Psoas muscle (tissue), 8 donors: Measurements from ENCODE around the gene PHF2. TPM values are rescaled to one million over a fixed set of nuclear protein-coding genes. Genes with fewer than 3 reads are reported as not detected.

Experiments used
- ATAC-seq, 4 donors: fragments of 200-7000 bp; cut with Tn5 transposase; one replicate each; pipeline ENCODE4 v1.9.1; 2020; ENCODE audit warnings: moderate library complexity in 3 of 4, mild to moderate bottlenecking in 2 of 4
- DNase-seq, 2 donors: peaks; one replicate each; pipeline ENCODE4 v3.0.0-alpha.2; 2020
- H3K27ac ChIP-seq: fragments of 200-600 bp; one replicate; pipeline ENCODE4 v1.8.0; 2022
- H3K27me3 ChIP-seq, 3 donors: fragments of 200-600 bp in 1 of 3; one replicate each; pipeline versions ENCODE4 v1.6.1 to v1.8.0; 2013 to 2022; ENCODE audit warnings: low read length in 2 of 3, mild to moderate bottlenecking in 2 of 3, moderate library complexity in 1 of 3; ENCODE audit not compliant: insufficient read depth in 3 of 3
- H3K36me3 ChIP-seq, 2 donors: fragments of 200-600 bp in 1 of 2; one replicate each; pipeline versions ENCODE4 v1.6.1 to v1.8.0; 2013 to 2022; ENCODE audit warnings: low read depth in 1 of 2, mild to moderate bottlenecking in 1 of 2, moderate library complexity in 1 of 2; ENCODE audit not compliant: insufficient read depth in 1 of 2
- H3K4me1 ChIP-seq: fragments of 200-600 bp; one replicate; pipeline ENCODE4 v1.8.0; 2022
- H3K4me3 ChIP-seq: fragments of 200-600 bp; one replicate; pipeline ENCODE4 v1.8.0; 2022; ENCODE audit warnings: mild to moderate bottlenecking
- H3K9me3 ChIP-seq: fragments of 200-600 bp; one replicate; pipeline ENCODE4 v1.8.0; 2022
- CTCF ChIP-seq: fragments of 200-600 bp; IDR thresholded peaks from one replicate; pipeline ENCODE4 v1.8.0; 2022; ENCODE audit warnings: antibody characterized with exemption
- WGBS, 3 donors: extraction: QIAGEN DNeasy Blood & Tissue Kit; methylation state at CpG; one replicate each; pipeline versions ENCODE4 v1.1.6 to v1.1.7; 2013; 5-methylcytosine and 5-hydroxymethylcytosine counted together
- intact Hi-C, 2 donors: fragments of 100-400 bp; cut with DNase I; formaldehyde crosslinking; loops; one replicate each; pipeline versions ENCODE4 v1.11.0 to v1.14.2; 2022
- polyA plus RNA-seq, 3 donors: library from polyadenylated mRNA; stranded (reverse); fragments of 200-250 nt; gene quantifications; one replicate each; pipeline ENCODE4 v1.2.3, GENCODE V29; 2013
- total RNA-seq, 4 donors: library from RNA; stranded (reverse); fragmentation: NEBNext Ultra II Directional in 2 of 4; extraction: Animal tissue kit (Norgen Biotek cat#: 25700) in 2 of 4; gene quantifications; one replicate each; pipeline versions ENCODE4 v1.2.1 to v1.2.4, GENCODE V29; 2021 to 2023
- donor health status: healthy with polysubstance abuse.
- donor health status: DM: no; HTN: no; CAD: no; lungs with moderate emphysema.
- donor health status: Bipolar disorder and iron deficiency.
- donor health status: healthy.
- donor health status: DM: yes; HTN: yes; CAD: no.
- donor health status: DM: no; HTN: no; CAD: no.
- donor health status: DM: no; HTN: no; CAD: no.
- donor health status: DM: yes; HTN: yes; CAD: no.

The PHF2 gene
- total and polyA plus RNA-seq, 7 donors, result 9.3 to 26.6 (median 19.1) TPM

- no peak for TF ChIP-seq CTCF
- intact Hi-C loops, result no loop called here
- Histone ChIP-seq H3K9me3 (peaks cover 15% of the 10 kb centered on the region), H3K36me3 (no peaks in the 10 kb centered on the region), H3K4me1 (peaks cover 22% of the 10 kb centered on the region), H3K27ac (no peak overlapping the region), H3K4me3 (no peak overlapping the region), H3K27me3 (no peaks in the 10 kb centered on the region)
- peak in 1 of 2 donors; percentile 21 for DNase-seq
- WGBS, 3 donors, result 60 to 93% (median 61%) methylated on average over 3 of the region's 3 CpGs
- ATAC-seq, result no peak
Observed at GRCh38 chr9:93613791-93614190, 37.4 kb downstream of the PHF2 start.

DNA sequence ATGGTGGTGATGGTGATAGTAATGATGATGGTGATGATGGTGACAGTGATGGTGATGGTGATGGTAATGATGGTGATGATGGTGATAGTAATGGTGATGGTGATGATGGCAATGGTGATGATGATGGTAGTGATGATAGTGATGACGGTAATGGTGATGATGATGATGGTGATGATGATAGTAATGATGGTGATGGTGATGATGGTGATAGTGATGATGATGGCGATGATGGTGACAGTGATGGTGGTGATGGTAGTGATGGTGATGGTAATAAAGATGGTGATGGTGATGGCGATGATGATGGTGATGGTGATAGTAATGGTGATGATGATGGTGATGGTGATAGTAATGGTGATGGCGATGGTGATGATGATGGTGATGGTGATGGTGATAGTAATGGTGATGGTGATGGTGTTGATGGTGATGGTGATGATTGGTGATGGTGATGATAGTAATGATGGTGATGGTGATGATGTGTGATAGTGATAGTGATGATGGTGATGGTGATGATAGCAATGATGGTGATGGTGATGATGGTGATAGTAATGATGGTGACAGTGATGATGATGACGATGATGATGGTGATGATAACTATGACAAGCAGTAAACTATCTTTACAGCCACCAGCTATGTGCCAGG lies 38.6 kb downstream of the PHF2 start:
- intact Hi-C loops, result no loop called here
- Histone ChIP-seq H3K9me3 (peaks cover 7% of the 10 kb centered on the region), H3K4me3 (no peak overlapping the region), H3K4me1 (peaks cover 34% of the 10 kb centered on the region), H3K27me3 (no peaks in the 10 kb centered on the region), H3K36me3 (no peaks in the 10 kb centered on the region), H3K27ac (no peak overlapping the region)
- TF ChIP-seq CTCF, result no peak
- DNase-seq (no peak), ATAC-seq (no peak)
- WGBS, 3 donors, result 83 to 88% (median 85%) methylated on average over 5 of the region's 5 CpGs

DNA sequence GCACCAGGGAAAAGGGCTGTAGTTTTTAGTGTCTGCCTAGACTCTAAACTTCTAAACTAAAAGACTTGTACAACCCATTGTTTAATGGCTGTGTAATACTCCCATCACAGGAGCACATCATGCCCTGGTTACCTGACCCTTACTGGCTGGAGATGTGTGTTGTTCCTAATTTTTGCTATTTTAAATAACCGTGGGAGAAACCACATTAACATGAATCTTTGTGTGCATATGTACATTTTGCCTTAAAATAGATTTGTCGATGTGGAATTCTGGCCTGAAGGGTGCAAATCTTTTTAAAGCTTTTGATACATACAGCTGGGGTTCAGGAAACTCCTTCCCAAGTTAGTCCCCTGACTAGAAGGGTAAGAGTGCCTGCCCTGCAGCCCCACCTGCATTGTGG lies 39.7 kb downstream of the PHF2 start:
- intact Hi-C loops, result no loop called here
- DNase-seq (no peak), ATAC-seq (no peak)
- no peak for TF ChIP-seq CTCF
- H3K27me3 ChIP-seq, result no peaks in the 10 kb centered on the region
- no peaks in the 10 kb centered on the region for H3K9me3 ChIP-seq
- H3K4me1 ChIP-seq, result peaks cover 41% of the 10 kb centered on the region
- H3K36me3 ChIP-seq, result no peaks in the 10 kb centered on the region
- H3K4me3 ChIP-seq, result no peak overlapping the region
- no peak overlapping the region for H3K27ac ChIP-seq
- WGBS, 3 donors, result 81 to 86% (median 85%) methylated on average over 2 of the region's 2 CpGs

DNA sequence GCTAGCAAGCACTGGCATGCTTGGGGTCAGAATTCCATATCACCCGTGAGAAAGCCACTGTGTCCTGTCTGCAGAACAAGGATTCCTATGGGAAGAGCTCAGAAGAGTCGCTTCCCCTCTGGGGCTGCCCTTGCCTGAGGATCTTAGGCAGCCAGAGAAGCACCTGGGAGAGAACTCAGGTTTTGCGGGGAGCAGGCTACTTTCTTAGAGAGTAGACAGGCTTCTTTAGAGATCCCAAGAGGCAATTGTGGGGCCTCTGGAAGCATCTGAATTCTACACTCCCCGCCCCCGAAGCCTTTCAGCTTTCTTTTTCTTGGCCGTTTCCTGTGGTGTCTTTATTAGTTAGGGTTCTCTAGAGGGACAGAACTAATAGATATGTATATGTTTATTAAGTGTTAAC lies 40.9 kb downstream of the PHF2 start:
- DNase-seq, result no peak
- WGBS, 3 donors, result 57 to 63% (median 60%) methylated on average over 6 of the region's 6 CpGs

More for the DNA sequence above, 40.9 kb downstream of the PHF2 start:
- Histone ChIP-seq H3K36me3 (no peaks in the 10 kb centered on the region), H3K4me1 (peaks cover 41% of the 10 kb centered on the region), H3K27me3 (no peaks in the 10 kb centered on the region), H3K4me3 (no peak overlapping the region), H3K9me3 (no peaks in the 10 kb centered on the region), H3K27ac (no peak overlapping the region)
- intact Hi-C loops, result no loop called here
- TF ChIP-seq CTCF, result no peak
- no peak for ATAC-seq
